GM12872 (cell line): ENCODE measurements around the gene DAB2.

ENCODE experiments used
- CTCF ChIP-seq: IDR thresholded peaks from 3 replicates; pipeline ENCODE4 v1.5.1; 2011; ENCODE audit warnings: low read depth, mild to moderate bottlenecking, low read length, moderate library complexity; ENCODE audit not compliant: insufficient read depth

Gene DAB2

GRCh38 chr5:39419796-39420195 is 5.0 kb downstream of the DAB2 start:
- no peak for TF ChIP-seq CTCF

GRCh38 chr5:39417979-39418378 is 6.8 kb downstream of the DAB2 start:
- no peak for TF ChIP-seq CTCF

GRCh38 chr5:39415201-39415600 is 9.6 kb downstream of the DAB2 start:
- TF ChIP-seq CTCF, result no peak

- no peak for TF ChIP-seq CTCF
These were observed 10.4 kb downstream of the DAB2 start for GRCh38 chr5:39414426-39414825.

GRCh38 chr5:39413771-39414170 is 11.0 kb downstream of the DAB2 start:
- TF ChIP-seq CTCF, result no peak

GRCh38 chr5:39412721-39413394 is 11.9 kb downstream of the DAB2 start:
- no peak for TF ChIP-seq CTCF

- no peak for TF ChIP-seq CTCF
These were observed 12.8 kb downstream of the DAB2 start for GRCh38 chr5:39411985-39412384.
